Activated T-cell treated with anti-CD3 and anti-CD28 coated beads for 4 hours (primary cell): ENCODE measurements around the gene GPR142.
"Not testable (repeated sequence)": the region's sequence is repeated elsewhere in the genome, so short reads cannot be mapped to it uniquely, and the experiment has no call there.

Experiments
- DNase-seq: peaks from one replicate; pipeline ENCODE4 v3.0.0-alpha.2; 2020

The GPR142 gene

GRCh38 chr17:74394977-74395376, 27.7 kb downstream of the GPR142 start:
- no peak for DNase-seq

DNA sequence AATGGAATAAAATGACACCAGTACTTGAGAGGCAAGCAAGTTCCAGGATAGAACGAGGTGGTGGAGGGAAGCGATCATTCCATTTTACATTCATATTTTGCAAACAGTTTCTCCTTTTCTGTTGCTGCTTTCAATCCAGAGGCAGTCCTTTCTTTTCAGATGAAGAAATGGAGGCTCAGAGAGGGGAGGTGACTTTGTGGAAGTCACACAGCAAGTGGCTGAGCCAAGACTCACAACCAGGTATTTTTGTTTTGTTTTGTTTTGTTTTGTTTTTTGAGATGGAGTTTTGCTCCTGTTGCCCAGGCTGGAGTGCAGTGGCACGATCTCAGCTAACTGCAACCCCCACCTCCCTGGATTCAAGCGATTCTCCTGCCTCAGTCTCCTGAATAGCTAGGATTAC, 29.3 kb downstream of the GPR142 start:
- DNase-seq, result no peak

DNA sequence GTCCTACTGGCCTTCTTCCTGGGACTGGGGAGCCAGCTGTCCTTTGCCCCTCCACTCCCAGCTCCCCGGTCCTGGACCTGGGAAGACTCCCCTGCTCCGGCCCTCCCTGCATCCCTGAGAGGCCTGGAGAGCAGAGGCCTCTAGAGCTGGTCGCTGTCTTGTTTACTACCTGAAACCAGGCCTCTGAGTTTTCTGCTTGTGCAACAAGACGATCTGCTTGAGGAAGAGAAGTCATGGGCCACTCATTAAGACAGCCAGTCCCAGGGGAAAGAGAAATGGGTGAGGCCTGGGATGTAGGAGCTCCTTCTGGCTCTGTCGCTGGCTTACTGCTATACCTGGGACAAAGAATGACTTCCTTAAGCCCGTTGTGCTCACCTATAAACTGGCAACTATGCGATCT, 34.7 kb downstream of the GPR142 start:
- DNase-seq, result no peak

DNA sequence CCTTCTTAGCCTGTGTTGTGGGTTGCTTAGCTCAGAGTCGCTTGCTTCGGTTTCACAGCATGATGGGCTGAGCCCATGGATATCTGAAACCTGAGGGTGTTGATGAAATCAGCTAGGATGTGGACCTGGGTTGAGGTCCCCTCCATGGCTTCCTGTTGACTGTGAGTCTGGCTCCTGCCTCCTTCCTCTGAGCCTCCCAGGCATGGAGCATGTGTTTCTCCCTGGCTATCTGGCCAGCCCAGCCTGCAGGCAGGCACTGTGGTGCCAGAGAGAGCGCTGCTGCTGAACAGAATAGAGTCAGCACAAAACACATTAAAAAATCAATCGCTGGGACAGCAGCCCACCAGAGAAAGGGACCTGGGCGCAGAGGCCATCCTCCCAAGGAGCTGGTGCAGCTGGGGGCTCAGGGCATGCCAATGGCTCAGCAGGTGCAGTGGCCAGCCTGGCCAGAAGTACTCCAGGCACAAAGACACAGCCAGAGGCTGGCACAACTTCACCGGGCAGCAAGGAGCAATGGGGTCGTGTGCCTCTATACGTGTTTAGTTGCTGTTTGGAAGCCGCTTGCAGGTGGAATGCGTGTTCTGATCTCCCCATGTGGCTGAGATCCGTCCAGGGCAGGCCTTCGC, 36.3 kb downstream of the GPR142 start:
- no peak for DNase-seq

DNA sequence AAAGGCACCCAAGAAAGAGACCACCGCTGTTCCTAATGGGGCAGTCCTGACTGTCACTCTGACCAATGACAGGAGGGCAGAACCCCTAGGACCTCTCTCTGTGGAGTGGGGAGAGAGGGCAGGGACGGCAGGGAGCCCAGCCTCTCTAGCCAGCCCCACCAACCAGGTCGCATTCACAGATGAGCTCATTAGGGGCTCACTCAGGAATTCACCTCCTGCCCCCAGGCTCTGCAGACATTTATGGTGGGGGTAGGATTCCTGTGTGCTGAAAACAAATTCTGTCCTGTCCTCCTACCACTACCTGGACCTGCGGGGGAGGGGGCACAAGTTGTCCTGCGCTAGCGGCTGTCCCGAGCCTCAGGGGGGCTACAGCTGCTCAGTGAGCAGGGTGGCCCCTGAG, 36.9 kb downstream of the GPR142 start:
- no peak for DNase-seq

GRCh38 chr17:74404789-74405188, 37.5 kb downstream of the GPR142 start:
- DNase-seq, result no peak

GRCh38 chr17:74405311-74405710, 38.0 kb downstream of the GPR142 start:
- not testable (repeated sequence) for DNase-seq

- DNase-seq, result no peak
Measured at GRCh38 chr17:74407384-74407783, 40.1 kb downstream of the GPR142 start.

- no peak for DNase-seq
Measured at GRCh38 chr17:74408262-74408661, 41.0 kb downstream of the GPR142 start.

- DNase-seq, result no peak
Measured at GRCh38 chr17:74408815-74409214, 41.5 kb downstream of the GPR142 start.

DNA sequence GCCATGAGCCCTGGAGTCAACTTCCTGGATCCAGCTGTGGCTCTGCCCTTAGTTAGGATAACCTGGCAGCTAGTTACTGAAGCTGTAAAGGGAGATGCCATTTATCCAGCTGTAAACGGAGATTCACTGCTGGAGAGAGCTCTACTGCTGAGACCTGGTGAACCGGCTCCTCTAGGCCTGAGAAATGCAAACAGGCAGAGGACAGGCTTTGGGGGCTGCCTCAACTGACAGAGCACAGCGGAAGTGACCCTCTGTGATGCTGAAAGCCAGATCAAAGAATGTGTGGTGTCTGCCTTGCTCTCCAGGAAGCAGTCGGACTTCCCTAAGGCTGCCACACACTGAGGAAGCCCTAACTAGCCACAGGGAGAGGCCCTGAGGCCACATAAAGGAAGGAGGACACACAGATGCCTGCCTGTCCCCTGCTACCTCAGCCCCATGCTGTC, 42.7 kb downstream of the GPR142 start:
- DNase-seq, result no peak

GRCh38 chr17:74412581-74412980, 45.3 kb downstream of the GPR142 start:
- DNase-seq, result no peak

- no peak for DNase-seq
Measured at GRCh38 chr17:74413491-74413890, 46.2 kb downstream of the GPR142 start.

DNA sequence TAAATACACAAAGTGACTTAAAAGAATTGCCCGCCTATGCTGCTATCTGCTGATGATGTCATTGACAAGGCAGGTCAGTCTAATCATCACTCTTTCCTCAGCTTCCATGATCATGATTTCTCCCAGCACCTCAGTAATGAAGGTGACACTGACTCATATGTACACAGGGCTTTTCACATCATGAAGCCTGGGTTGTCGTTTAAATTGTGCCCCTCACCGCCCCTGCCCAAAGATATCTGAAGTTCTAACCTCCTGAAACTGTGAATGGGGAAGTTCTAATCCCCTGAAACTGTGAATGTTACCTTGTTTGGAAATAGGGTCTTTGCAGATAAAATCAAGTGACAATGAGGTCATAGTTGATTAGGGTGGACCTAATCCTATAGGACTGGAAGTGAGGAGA, 47.2 kb downstream of the GPR142 start:
- DNase-seq, result no peak

DNA sequence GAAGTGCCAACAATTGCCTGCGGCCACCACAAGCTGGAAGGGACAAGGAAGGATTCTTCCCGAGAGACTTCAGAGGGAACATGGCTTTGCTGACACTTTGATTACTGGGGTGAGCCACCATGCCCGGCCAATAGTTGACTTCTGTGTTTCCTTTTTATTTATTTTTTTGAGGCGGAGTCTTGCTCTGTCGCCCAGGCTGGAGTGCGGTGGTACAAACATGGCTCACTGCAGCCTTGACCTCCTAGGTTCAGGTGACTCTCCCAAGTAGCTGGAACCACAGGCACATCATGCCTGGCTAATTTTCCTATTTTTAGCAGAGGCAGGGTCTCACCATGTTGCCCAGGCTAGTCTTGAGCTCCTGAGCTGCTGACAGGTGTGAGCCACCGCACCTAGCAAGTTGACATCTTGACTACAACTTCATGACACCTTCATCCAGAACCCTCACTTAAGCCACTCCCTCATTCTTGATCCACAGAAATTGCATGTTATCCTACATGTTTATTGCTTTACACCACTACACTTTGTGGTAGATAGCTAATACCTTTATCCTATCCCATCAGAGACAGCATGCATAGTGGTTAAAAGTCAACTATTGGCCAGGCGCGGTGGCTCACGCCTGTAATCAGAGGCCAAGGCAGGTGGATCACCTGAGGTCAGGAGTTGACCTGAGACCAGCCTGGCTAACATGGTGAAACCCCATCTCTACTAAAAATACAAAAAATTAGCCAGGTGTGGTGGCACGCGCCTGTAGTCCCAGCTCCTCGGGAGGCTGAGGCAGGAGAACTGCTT, 48.5 kb downstream of the GPR142 start:
- no peak for DNase-seq

GRCh38 chr17:74417178-74418045, 50.1 kb downstream of the GPR142 start:
- no peak for DNase-seq

DNA sequence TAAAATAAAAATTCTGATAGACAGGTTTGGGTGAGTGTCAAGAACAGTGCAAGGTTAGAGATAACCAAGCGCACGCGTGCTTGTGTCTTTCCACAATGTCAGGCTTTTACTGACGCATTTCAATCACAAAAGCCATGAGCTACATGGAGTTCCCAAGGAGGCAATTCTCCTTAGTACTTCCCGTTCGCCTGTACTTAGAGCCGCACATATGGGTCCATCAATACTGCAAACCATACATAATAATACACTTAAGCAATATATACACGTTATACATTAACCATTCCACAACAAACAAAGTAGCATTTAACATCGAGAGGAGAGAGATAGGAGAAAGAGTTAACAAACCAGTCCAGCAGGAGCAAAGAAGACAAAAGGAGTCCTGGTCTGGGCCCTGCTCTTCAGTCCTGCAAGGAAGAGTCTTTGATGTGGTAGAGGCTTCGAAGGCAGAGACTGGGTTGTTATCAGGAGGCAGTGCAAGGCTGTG, 52.7 kb downstream of the GPR142 start:
- no peak for DNase-seq
